GM12878 (cell line): ENCODE measurements around the gene SLC51A. TPM values are rescaled to one million over a fixed set of nuclear protein-coding genes. Genes with fewer than 3 reads are reported as not detected.

ENCODE experiments used
- ATAC-seq: fragments of 200-7000 bp; cut with Tn5 transposase; 3 replicates; pipeline ENCODE4 v1.9.1; 2020; ENCODE audit warnings: mild to moderate bottlenecking, moderate library complexity
- BruUV-seq: library from RNA; stranded (reverse); fragments of 400-500 nt; replicated peaks from 2 replicates; lab custom pipeline; 2021; lab: Mats Ljungman, UMichigan
- CTCF ChIA-PET: fragments of 300-600 bp; sonication (Branson Sonifier 250); formaldehyde crosslinking; extraction: SDS; loops from one replicate; lab custom pipeline; 2021; ENCODE audit warnings: inconsistent platforms; lab: Yijun Ruan, JAX
- POLR2A ChIA-PET: fragments of 350-600 bp; formaldehyde crosslinking; extraction: SDS; loops from one replicate; lab custom pipeline; 2021; ENCODE audit warnings: inconsistent platforms; lab: Charles Lee
- RAD21 ChIA-PET: fragments of 300-600 bp; sonication (Branson Sonifier 250); formaldehyde crosslinking; loops from one replicate; lab custom pipeline; 2023; ENCODE audit warnings: antibody characterized with exemption; ENCODE audit not compliant: unreplicated experiment; lab: Charles Lee
- SMC1A ChIA-PET: fragments of 300-600 bp; sonication (Branson Sonifier 250); formaldehyde crosslinking; loops from one replicate; lab custom pipeline; 2023; ENCODE audit not compliant: unreplicated experiment, uncharacterized antibody; lab: Charles Lee
- DNase-seq: peaks from one replicate; pipeline ENCODE4 v3.0.0-alpha.2; 2011; ENCODE audit warnings: low read depth, low spot score
- FAIRE-seq: peaks from 3 replicates; lab custom pipeline; 2011; peaks lifted over from hg19 to GRCh38; lab: Jason Lieb, UNC
- H2AFZ ChIP-seq: 2 replicates; pipeline ENCODE4 v1.6.0; 2011; ENCODE audit warnings: low read depth, low read length, control low read depth; ENCODE audit not compliant: control insufficient read depth
- H3K27ac ChIP-seq: 2 replicates; pipeline ENCODE4 v1.5.1; 2011; ENCODE audit warnings: control low read depth; ENCODE audit not compliant: control insufficient read depth, insufficient read depth
- H3K27me3 ChIP-seq, 2 experiments: replicated peaks in 1 of 2; 2 replicates each; pipeline versions ENCODE4 v1.6.0 to v1.6.1; 2011; ENCODE audit warnings: low read length in 1 of 2; ENCODE audit not compliant: control insufficient read depth in 2 of 2, insufficient read depth in 2 of 2
- H3K36me3 ChIP-seq, 2 experiments: 2 replicates each; pipeline ENCODE4 v1.5.1; 2011; ENCODE audit warnings: low read length in 1 of 2; ENCODE audit not compliant: control insufficient read depth in 2 of 2, insufficient read depth in 2 of 2
- H3K4me1 ChIP-seq: 2 replicates; pipeline ENCODE4 v1.6.1; 2011; ENCODE audit warnings: mild to moderate bottlenecking, low read length, moderate library complexity, mixed read lengths; ENCODE audit not compliant: control insufficient read depth, insufficient read depth
- H3K4me2 ChIP-seq: 2 replicates; pipeline ENCODE4 v1.6.0; 2011; ENCODE audit warnings: control low read depth; ENCODE audit not compliant: control insufficient read depth, insufficient read depth
- H3K4me3 ChIP-seq: fragments of 200-600 bp; sonication (generic); 2 replicates; pipeline ENCODE4 v1.5.1; 2016
- H3K79me2 ChIP-seq: 2 replicates; pipeline ENCODE4 v1.6.0; 2011; ENCODE audit warnings: low read length; ENCODE audit not compliant: control insufficient read depth, insufficient read depth
- H3K9ac ChIP-seq: 2 replicates; pipeline ENCODE4 v1.8.0; 2011; ENCODE audit warnings: low read length, control low read depth, mixed read lengths; ENCODE audit not compliant: control insufficient read depth, insufficient read depth
- H3K9me3 ChIP-seq: replicated peaks from 3 replicates; pipeline ENCODE4 v1.5.1; 2011; ENCODE audit warnings: mild to moderate bottlenecking, low read length; ENCODE audit not compliant: control insufficient read depth, insufficient read depth
- H4K20me1 ChIP-seq: 2 replicates; pipeline ENCODE4 v1.6.0; 2011; ENCODE audit not compliant: control insufficient read depth, insufficient read depth
- CHD1 ChIP-seq: IDR thresholded peaks from 2 replicates; pipeline ENCODE4 v1.6.1; 2012; ENCODE audit warnings: low read depth, low read length, improper control_type of control experiment
- CHD4 ChIP-seq: fragments of 200-600 bp; sonication (generic); IDR thresholded peaks from 2 replicates; pipeline ENCODE4 v1.6.1; 2016; ENCODE audit warnings: mild to moderate bottlenecking
- GABPA ChIP-seq: IDR thresholded peaks from 2 replicates; pipeline ENCODE4 v1.6.1; 2014; ENCODE audit warnings: antibody characterized with exemption, low read depth, mild to moderate bottlenecking, inconsistent platforms
- GATAD2B ChIP-seq: fragments of 450-650 bp; conservative IDR thresholded peaks from 2 replicates; pipeline ENCODE4 v1.6.1; 2017; ENCODE audit warnings: low read depth, mild to moderate bottlenecking, moderate library complexity
- NFIC ChIP-seq: IDR thresholded peaks from 2 replicates; pipeline ENCODE4 v1.6.1; 2012; ENCODE audit warnings: low read depth, mild to moderate bottlenecking, inconsistent platforms, low read length, moderate library complexity
- PML ChIP-seq: IDR thresholded peaks from 2 replicates; pipeline ENCODE4 v1.6.1; 2012; ENCODE audit warnings: low read length, inconsistent platforms
- POU2F2 ChIP-seq: IDR thresholded peaks from 3 replicates; pipeline ENCODE4 v1.6.1; 2011; ENCODE audit warnings: low read depth, mild to moderate bottlenecking, low read length, borderline replicate concordance
- RAD51 ChIP-seq: fragments of 450-650 bp; IDR thresholded peaks from 2 replicates; pipeline ENCODE4 v1.6.1; 2016; ENCODE audit warnings: moderate library complexity, mild to moderate bottlenecking, inconsistent platforms
- SUZ12 ChIP-seq: fragments of 200-600 bp; sonication (generic); IDR thresholded peaks from one replicate; pipeline ENCODE4 v1.6.1; 2018; ENCODE audit warnings: antibody characterized with exemption, mild to moderate bottlenecking; ENCODE audit not compliant: unreplicated experiment
- TBL1XR1 ChIP-seq: IDR thresholded peaks from 2 replicates; pipeline ENCODE4 v1.6.1; 2012; ENCODE audit warnings: low read depth, low read length, improper control_type of control experiment
- YY1 ChIP-seq: IDR thresholded peaks from 2 replicates; pipeline ENCODE4 v1.6.1; 2011; ENCODE audit warnings: low read depth, mild to moderate bottlenecking, low read length
- WGBS: methylation state at CpG from one replicate; pipeline ENCODE4 v1.1.6; 2016; ENCODE audit warnings: low lambda C conversion rate; ENCODE audit not compliant: insufficient replicate concordance, insufficient coverage; ENCODE audit errors: missing lambda C conversion rate; 5-methylcytosine and 5-hydroxymethylcytosine counted together
- in situ Hi-C: fragments of 300-500 bp; cut with MboI; formaldehyde crosslinking; loops from 9 replicates; pipeline ENCODE4 v1.14.3; 2018; ENCODE audit warnings: mixed read lengths
- intact Hi-C: fragments of 100-400 bp; cut with micrococcal nuclease; formaldehyde crosslinking; loops from one replicate; pipeline ENCODE4 v1.14.2; 2022; ENCODE audit not compliant: unreplicated experiment
- polyA plus RNA-seq, 11 experiments: library from polyadenylated mRNA; depleted of rRNA in 4 of 11; unstranded in 6 of 11; stranded (reverse) in 5 of 11; fragments of >200 nt; fragmentation: Nextera tagmentation in 4 of 11; fragmentation: Illumina TruSeq in 1 of 11; extraction: Ambion mirVana in 4 of 11; extraction: Trizol in 1 of 11; gene quantifications; 1 replicate in 1 of 11; 2 replicates in 10 of 11; pipeline versions ENCODE4 v1.2.1 to v1.2.3, GENCODE V29; 2011 to 2016; ENCODE audit warnings: inconsistent platforms in 2 of 11, missing spikeins in 2 of 11, low read depth in 1 of 11
- total RNA-seq, 4 experiments: library from RNA; depleted of rRNA in 3 of 4; stranded (reverse); fragments of >200 nt in 3 of 4; fragmentation: Illumina TruSeq in 1 of 4; extraction: Trizol in 1 of 4; gene quantifications; 2 replicates each; pipeline versions ENCODE4 v1.2.1 to v1.2.3, GENCODE V29; 2013 to 2021
- TF ChIP-seq, protein P1 (sequence below): fragments of 450-650 bp; formaldehyde crosslinking; IDR thresholded peaks from 2 replicates; pipeline ENCODE4 v1.4.0; 2020; ENCODE audit warnings: mild to moderate bottlenecking, moderate library complexity
- TF ChIP-seq, protein P2 (sequence below): IDR thresholded peaks from 2 replicates; pipeline ENCODE4 v1.6.1; 2011; ENCODE audit warnings: low read depth, mild to moderate bottlenecking, low read length, moderate library complexity, borderline replicate concordance; ENCODE audit errors: extremely low read depth
- TF ChIP-seq, protein P3 (sequence below): fragments of 450-650 bp; conservative IDR thresholded peaks from 2 replicates; pipeline ENCODE4 v1.6.1; 2017; ENCODE audit warnings: mild to moderate bottlenecking, moderate library complexity
- TF ChIP-seq, protein P4 (sequence below): IDR thresholded peaks from 2 replicates; pipeline ENCODE4 v1.6.1; 2012; ENCODE audit warnings: mild to moderate bottlenecking, low read depth, low read length

The SLC51A gene
- total and polyA plus RNA-seq, 10 of the 15 experiments (the other 5 are each of a cell fraction or from before 2014, with no cell fraction given), result 0.99 to 3.9 (median 2.2) TPM; not detected in 6

DNA sequence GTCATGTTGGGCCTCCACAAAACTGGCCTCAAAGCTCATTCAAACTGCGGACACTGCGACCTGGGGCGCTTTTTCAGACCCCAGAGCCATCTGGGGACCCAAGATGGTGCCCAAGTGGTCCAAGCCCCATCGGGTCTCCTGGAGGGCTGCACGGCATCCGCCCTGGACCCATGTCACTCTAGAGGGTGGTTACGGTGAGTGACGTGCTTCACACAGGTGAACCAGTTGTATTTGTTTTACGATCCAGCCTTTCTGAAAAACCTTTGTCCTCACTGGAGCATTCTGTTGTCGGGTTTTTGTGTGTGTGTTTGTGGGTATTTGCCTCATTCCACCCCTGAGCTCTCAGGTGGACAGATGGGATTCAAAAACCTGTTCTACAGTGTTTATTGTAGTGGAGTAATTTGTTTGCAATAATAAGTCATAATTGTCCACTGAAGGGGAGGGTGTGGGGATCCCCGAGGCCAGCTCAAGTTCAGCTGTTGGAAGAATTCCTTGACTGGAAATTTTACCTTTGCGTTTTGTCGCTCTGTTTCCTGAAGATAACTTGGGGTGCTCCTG lies 1.9 kb downstream of the SLC51A start:
- BruUV-seq, result no TSS peak
- in situ Hi-C loops (no loop called here), intact Hi-C loops (no loop called here)
- ChIA-PET CTCF (interaction anchor here (1.9 kb wide), 1 partner anchor 144 kb away, joined by 5 read pairs; no protein-coding TSS in a partner anchor), RAD21 (interaction anchor here (2.0 kb wide), 1 partner anchor 145 kb away, joined by 6 read pairs; no protein-coding TSS in a partner anchor), SMC1A (interaction anchor here (1.0 to 2.8 kb wide), 4 partner anchors 12 to 22 kb away, joined by 3 to 9 read pairs (median 5); no protein-coding TSS in a partner anchor), POLR2A (interaction anchor here (0.6 to 1.0 kb wide), 2 partner anchors 17 to 171 kb away, joined by 3 read pairs; no protein-coding TSS in a partner anchor)
- Histone ChIP-seq H3K9me3 (no peaks in the 10 kb centered on the region), H3K4me3 (no peak overlapping the region), H3K4me1 (peaks cover 10% of the 10 kb centered on the region), H3K36me3 (no peaks in the 10 kb centered on the region), H3K27ac (no peak overlapping the region), H3K79me2 (no peaks in the 10 kb centered on the region), H2AFZ (no peak overlapping the region), H4K20me1 (no peaks in the 10 kb centered on the region), H3K4me2 (peak overlapping the region; percentile 96; the same call in 1 of the 2 replicates), H3K27me3 (no peaks in the 10 kb centered on the region), H3K9ac (no peak overlapping the region)
- FAIRE-seq (no peak), ATAC-seq (no peak), DNase-seq (no peak)
- WGBS, result 81% methylated on average over 13 of the region's 13 CpGs
- TF ChIP-seq GATAD2B, result no peak
- no peak for TF ChIP-seq POU2F2
- no peak for TF ChIP-seq YY1
- TF ChIP-seq NFIC, result no peak
- no peak for TF ChIP-seq RAD51
- TF ChIP-seq PML, result no peak
- TF ChIP-seq, protein P1, sequence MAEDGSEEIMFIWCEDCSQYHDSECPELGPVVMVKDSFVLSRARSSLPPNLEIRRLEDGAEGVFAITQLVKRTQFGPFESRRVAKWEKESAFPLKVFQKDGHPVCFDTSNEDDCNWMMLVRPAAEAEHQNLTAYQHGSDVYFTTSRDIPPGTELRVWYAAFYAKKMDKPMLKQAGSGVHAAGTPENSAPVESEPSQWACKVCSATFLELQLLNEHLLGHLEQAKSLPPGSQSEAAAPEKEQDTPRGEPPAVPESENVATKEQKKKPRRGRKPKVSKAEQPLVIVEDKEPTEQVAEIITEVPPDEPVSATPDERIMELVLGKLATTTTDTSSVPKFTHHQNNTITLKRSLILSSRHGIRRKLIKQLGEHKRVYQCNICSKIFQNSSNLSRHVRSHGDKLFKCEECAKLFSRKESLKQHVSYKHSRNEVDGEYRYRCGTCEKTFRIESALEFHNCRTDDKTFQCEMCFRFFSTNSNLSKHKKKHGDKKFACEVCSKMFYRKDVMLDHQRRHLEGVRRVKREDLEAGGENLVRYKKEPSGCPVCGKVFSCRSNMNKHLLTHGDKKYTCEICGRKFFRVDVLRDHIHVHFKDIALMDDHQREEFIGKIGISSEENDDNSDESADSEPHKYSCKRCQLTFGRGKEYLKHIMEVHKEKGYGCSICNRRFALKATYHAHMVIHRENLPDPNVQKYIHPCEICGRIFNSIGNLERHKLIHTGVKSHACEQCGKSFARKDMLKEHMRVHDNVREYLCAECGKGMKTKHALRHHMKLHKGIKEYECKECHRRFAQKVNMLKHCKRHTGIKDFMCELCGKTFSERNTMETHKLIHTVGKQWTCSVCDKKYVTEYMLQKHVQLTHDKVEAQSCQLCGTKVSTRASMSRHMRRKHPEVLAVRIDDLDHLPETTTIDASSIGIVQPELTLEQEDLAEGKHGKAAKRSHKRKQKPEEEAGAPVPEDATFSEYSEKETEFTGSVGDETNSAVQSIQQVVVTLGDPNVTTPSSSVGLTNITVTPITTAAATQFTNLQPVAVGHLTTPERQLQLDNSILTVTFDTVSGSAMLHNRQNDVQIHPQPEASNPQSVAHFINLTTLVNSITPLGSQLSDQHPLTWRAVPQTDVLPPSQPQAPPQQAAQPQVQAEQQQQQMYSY (CRISPR knock-in tag), result no peak
- TF ChIP-seq CHD1, result no peak
- TF ChIP-seq GABPA, result no peak
- TF ChIP-seq CHD4, result no peak
- no peak for TF ChIP-seq SUZ12
- TF ChIP-seq TBL1XR1, result no peak
- TF ChIP-seq, protein P2, sequence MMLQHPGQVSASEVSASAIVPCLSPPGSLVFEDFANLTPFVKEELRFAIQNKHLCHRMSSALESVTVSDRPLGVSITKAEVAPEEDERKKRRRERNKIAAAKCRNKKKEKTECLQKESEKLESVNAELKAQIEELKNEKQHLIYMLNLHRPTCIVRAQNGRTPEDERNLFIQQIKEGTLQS, result no peak
- TF ChIP-seq, protein P3, sequence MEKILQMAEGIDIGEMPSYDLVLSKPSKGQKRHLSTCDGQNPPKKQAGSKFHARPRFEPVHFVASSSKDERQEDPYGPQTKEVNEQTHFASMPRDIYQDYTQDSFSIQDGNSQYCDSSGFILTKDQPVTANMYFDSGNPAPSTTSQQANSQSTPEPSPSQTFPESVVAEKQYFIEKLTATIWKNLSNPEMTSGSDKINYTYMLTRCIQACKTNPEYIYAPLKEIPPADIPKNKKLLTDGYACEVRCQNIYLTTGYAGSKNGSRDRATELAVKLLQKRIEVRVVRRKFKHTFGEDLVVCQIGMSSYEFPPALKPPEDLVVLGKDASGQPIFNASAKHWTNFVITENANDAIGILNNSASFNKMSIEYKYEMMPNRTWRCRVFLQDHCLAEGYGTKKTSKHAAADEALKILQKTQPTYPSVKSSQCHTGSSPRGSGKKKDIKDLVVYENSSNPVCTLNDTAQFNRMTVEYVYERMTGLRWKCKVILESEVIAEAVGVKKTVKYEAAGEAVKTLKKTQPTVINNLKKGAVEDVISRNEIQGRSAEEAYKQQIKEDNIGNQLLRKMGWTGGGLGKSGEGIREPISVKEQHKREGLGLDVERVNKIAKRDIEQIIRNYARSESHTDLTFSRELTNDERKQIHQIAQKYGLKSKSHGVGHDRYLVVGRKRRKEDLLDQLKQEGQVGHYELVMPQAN, result no peak
- TF ChIP-seq, protein P4, sequence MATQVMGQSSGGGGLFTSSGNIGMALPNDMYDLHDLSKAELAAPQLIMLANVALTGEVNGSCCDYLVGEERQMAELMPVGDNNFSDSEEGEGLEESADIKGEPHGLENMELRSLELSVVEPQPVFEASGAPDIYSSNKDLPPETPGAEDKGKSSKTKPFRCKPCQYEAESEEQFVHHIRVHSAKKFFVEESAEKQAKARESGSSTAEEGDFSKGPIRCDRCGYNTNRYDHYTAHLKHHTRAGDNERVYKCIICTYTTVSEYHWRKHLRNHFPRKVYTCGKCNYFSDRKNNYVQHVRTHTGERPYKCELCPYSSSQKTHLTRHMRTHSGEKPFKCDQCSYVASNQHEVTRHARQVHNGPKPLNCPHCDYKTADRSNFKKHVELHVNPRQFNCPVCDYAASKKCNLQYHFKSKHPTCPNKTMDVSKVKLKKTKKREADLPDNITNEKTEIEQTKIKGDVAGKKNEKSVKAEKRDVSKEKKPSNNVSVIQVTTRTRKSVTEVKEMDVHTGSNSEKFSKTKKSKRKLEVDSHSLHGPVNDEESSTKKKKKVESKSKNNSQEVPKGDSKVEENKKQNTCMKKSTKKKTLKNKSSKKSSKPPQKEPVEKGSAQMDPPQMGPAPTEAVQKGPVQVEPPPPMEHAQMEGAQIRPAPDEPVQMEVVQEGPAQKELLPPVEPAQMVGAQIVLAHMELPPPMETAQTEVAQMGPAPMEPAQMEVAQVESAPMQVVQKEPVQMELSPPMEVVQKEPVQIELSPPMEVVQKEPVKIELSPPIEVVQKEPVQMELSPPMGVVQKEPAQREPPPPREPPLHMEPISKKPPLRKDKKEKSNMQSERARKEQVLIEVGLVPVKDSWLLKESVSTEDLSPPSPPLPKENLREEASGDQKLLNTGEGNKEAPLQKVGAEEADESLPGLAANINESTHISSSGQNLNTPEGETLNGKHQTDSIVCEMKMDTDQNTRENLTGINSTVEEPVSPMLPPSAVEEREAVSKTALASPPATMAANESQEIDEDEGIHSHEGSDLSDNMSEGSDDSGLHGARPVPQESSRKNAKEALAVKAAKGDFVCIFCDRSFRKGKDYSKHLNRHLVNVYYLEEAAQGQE, result no peak
